Right ventricle myocardium superior (tissue), 1 donor: ENCODE data around the gene MFSD6. TPM values are rescaled to one million over a fixed set of nuclear protein-coding genes. Genes with fewer than 3 reads are reported as not detected.
A peak's percentile ranks its signal among the peaks of the same experiment; 100 is the strongest.
"Not testable (repeated sequence)": the region's sequence is repeated elsewhere in the genome, so short reads cannot be mapped to it uniquely, and the experiment has no call there.

Experiments
- ATAC-seq: fragments of 200-7000 bp; cut with Tn5 transposase; one replicate; pipeline ENCODE4 v1.9.1; 2020; ENCODE audit warnings: mild to moderate bottlenecking; ENCODE audit not compliant: poor library complexity
- DNase-seq: peaks from one replicate; pipeline ENCODE4 v3.0.0-alpha.2; 2020
- intact Hi-C: fragments of 100-400 bp; cut with DNase I; formaldehyde crosslinking; loops from one replicate; pipeline ENCODE4 v1.11.2; 2022
- total RNA-seq: library from RNA; stranded (reverse); fragmentation: NEBNext Ultra II Directional; extraction: Animal tissue kit (Norgen Biotek cat#: 25700); gene quantifications from one replicate; pipeline ENCODE4 v1.2.1, GENCODE V29; 2021
- donor health status: DM: no; HTN: yes; CAD: no; lungs with severe emphysema.

MFSD6 gene
- total RNA-seq, 1 donor from 2014 or later = 21.8 TPM

DNA sequence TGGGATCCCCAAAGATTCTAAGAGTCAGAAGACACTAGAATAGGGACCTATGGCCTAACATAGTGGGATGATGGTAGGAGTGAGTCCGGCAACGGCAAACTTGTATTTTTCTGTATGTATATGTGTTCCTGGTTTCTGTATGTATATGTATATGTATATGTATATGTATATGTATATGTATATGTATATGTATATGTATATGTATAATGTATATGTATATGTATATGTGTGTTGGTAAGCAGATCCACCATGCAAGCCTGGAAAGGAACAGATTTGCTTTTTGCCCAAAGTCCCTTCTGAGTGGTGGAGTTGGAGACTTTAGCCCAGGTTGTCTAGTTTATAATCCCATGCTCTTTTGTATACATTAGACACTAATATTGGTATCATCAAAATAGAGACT lies 46.6 kb downstream of the MFSD6 start:
- ATAC-seq (no peak), DNase-seq (no peak)
- intact Hi-C loops = no loop called here

DNA sequence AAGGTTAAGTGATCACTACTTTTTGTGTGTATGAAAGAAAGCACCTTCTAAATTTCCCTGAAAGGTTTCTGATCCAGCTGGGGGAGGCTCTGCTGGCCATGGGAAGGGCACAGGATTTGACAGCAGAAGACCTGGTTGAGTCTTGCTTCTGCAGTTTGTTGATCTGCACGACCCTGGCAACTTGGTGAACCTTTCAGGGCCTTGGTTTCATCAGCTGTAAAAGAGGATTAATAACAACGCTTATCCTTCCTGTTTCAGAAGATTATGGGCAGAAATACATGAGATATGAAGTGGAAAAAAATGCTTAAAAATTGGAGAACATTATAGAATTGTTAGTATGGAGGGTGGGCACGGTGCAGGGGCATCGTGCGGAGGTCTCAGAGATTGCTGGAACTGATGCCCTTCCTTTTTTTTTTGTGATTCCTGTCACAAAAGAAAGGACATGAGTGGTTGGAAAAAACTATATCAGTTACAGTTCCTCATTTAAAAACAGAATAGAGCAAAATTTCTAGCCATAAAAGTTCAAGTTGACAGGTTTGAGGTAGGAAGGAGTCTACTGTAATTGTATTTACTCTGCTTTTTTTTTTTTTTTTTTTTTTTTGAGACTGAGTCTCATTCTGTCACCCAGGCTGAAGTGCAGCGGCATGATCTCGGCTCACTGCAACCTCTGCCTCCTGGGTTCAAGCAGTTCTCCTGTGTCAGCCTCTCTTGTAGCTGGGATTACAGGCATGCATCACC lies 47.4 kb downstream of the MFSD6 start:
- DNase-seq = no peak
- no peak for ATAC-seq
- intact Hi-C loops = no loop called here

DNA sequence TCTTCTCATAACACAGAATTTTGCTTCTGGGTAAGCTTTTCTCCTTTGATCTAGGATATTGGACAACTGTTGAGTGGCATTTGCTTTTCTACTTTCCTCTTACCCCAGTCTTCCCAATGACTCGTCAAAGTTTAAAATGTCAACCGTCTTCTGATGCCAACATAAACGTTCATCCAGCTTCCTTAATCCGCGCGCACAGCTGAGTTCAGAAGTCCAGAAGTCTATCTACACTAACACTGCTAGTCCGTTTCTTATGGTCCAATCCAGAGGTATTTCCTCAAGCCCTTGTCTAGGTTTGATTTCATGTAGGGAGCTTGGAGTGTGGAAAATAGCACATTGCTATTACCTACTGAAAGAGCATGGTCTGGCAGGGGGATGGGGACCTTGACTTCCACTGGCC lies 48.7 kb downstream of the MFSD6 start:
- intact Hi-C loops = no loop called here
- no peak for DNase-seq
- ATAC-seq = no peak

DNA sequence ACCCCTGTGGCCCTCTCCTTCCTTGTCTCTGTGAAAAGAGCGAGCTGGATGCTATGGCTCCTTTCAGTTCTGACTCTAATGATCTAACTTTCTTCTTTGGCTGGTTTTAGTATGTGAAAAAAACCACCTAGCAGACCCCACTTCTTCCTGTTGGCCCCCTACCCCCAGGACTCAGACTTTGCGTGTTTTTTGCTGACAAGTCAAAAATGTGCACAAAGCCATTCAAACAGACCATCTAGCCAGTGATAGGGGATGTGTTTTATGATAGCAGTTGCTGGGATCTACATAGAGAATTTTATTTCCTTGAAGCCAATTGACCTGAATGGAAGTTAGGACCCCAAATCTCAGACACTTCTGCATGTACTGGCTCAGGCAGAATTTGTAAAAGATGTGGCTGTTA lies 49.1 kb downstream of the MFSD6 start:
- DNase-seq (no peak), ATAC-seq (no peak)
- intact Hi-C loops = no loop called here

DNA sequence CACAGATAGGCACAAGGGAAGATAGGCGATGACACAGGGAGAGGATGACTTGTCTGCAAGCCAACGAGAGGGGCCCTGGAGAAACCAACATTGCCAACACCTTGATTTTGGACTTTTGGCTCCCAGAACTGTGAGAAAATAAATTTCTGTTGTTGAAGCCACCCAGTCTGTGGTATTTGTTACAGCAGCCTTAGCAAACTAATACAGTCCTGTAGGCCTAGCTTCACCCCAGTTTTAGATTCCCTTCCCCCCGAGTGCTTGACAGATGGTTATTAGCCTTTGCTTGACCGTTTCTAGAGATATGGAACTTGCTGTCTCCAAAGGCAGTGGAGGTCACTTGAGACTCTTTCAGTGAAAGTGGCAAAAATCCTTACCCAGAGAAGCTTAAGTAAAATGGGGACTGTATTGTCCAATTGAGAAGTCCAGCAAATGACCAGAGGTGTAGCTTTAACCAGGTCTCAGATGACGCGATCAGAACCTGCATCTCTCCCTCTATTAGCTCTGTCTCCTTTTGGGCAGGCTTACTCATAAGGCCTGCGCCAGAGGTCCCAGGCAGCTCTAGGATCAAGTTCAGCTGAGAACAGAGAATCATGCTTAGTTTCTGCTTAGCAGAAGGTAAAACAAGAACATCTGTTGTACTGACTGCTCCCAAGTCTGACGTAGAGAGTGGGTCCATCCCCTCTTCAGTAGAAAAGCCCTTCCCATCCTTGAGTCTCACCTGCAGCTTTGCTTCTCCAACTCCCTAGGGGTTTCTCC lies 50.4 kb downstream of the MFSD6 start:
- ATAC-seq = no peak
- no peak for DNase-seq
- intact Hi-C loops = no loop called here

DNA sequence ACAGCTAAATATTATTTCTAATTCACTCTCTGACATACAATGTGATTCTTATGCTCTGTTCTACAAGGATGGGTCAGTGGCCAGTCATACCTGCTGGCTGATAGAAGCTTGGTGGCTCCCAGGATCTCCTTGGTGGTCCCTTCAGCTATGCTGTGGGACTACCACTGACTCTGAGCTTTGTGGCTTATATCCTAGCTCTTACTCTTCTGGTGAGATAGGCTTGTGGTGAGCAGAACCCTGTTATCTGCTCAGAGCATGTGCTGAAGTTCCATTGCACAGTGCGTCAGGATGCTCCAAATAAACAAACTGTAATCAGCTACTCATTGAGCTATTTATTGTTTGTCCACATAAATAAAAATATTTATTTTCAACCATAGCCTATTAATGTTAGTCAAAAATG lies 51.7 kb downstream of the MFSD6 start:
- intact Hi-C loops = loop anchor here (10.0 kb wide), 1 partner anchor 45 kb away; no protein-coding TSS in a partner anchor
- DNase-seq (no peak), ATAC-seq (peak; percentile 73)

DNA sequence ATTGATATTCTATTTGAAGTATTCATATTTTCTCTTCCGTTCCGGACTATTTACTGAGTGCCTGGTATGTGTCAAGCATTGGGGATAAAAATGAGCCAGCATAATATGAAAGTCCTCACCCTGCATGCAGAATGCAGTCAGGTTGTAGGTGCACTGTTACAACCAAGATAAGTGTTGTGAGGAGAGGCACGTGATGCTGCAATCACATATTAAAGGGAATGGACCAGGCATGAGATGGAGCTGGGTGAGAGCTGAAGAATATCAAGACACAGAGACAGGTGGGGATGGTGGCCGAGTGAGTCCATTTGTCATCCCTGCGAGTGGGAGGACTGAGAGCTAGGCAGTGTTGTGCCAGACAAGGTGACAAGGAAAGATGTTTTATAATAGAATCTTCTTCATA lies 52.3 kb downstream of the MFSD6 start:
- intact Hi-C loops = loop anchor here (10.0 kb wide), 1 partner anchor 46 kb away; no protein-coding TSS in a partner anchor
- ATAC-seq = no peak
- DNase-seq = no peak

DNA sequence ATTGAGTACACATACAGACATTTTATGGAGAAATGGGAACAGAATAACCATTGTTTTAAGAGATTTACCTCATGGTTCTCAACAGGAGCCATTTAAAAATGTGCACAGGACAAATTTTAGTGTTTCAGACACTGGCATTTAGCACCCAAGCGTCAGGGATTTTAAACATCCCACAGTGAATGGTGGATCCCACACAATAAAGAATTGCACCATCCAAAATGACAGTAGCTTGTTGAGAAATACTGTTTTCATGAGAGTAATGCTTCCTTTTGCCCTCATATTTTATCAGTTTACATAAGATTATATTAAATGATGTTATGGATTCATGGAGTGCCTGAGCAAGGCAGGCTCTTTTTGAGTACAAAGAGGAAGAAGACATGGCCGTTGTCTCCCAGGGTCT lies 54.0 kb downstream of the MFSD6 start:
- ATAC-seq (no peak), DNase-seq (no peak)
- intact Hi-C loops = loop anchor here (10.0 kb wide), 1 partner anchor 47 kb away; no protein-coding TSS in a partner anchor

DNA sequence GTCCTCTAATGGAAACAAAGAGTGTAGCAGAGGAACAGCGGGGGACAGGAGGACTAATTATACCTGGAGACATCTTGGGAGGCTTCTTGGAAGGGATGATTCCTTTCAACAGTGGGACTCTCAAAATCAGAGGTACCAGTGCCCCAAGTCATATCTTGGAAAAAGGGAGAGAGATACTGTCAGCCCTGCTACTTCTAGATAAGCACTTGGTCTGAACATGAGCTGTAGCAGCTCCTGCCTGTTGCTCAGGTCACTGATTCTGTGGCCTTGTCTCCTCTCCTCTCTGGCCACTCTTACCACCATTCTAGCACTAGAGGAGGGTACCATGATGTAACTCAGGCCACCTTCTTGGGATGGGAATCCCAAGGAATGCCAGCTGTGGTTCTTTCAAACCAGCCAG lies 54.5 kb downstream of the MFSD6 start:
- ATAC-seq = no peak
- no peak for DNase-seq
- intact Hi-C loops = loop anchor here (10.0 kb wide), 1 partner anchor 48 kb away; no protein-coding TSS in a partner anchor

DNA sequence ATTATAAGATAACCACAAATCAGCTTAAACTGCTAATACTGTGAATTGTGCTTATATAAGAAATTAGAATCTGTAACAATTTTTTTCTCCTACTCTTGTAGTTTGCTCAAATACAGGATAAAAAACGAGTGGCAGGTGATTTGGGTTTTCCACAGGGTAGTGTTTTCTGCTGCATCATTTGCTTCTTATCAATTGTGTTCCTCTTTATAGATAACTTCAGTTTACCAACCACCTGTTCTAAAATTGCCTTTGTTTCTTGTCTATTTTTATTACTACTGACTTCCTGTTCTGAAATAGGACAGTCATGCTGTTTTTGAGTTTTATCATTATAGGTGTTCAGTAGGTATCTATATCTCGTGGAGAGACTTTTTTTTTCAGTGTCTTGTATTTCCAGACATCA lies 56.9 kb downstream of the MFSD6 start:
- no peak for ATAC-seq
- intact Hi-C loops = loop anchor here (10.0 kb wide), 1 partner anchor 50 kb away; no protein-coding TSS in a partner anchor
- DNase-seq = no peak

DNA sequence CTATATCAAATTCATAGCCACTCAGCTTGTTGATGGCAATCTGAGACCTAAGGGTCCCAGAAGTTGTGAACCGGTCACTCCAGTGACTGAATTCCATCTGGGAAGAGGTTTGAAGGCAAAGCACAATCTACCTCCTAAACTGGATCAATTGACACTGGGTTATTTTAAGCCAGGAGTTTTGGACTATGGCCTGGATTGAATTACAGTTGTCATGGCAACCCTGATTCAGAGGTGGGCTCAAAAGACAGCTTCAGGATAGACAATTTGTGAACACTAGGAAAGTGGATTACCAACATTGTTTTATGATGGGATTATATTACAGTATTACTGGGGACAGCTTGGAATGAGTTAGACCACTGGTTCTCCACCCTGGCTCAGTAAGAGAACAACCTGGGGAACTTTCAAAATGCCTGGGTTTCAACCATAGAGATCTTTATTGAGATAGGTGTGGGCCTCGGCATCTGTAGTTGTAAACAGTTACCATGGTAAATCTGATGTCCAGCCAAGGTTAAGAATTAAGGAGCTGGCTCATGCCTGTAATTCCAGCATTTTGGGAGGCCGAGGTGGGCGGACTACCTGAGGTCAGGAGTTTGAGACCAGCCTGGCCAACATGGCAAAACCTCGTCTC lies 58.8 kb downstream of the MFSD6 start:
- DNase-seq = no peak
- ATAC-seq = no peak
- intact Hi-C loops = loop anchor here (10.0 kb wide), 1 partner anchor 52 kb away; no protein-coding TSS in a partner anchor

DNA sequence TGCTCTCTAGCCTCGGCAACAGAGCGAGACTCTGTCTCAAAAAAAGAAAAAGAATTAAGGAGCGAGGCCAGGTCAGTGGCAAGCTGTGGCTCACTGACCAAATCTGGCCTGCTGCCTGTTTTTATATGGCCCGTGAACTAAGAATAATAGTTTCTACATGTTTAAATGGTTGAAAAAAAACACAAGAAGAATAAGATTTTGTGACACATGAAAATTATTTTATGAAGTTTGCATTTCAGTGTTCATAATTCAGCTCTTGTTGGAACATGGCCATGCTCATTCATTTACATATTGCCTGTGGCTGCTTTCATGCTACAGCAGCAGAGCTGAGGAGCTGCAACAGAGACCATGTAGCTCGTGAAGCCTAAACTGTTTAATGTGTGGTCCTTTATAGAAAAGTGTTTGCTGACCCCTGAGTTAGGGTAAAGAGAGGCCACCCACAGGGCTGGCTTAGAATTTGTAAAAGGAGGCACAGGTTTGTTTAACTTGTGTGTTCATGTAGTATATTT lies 59.5 kb downstream of the MFSD6 start:
- intact Hi-C loops = loop anchor here (10.0 kb wide), 1 partner anchor 53 kb away; no protein-coding TSS in a partner anchor
- ATAC-seq (peak; percentile 17), DNase-seq (no peak)

DNA sequence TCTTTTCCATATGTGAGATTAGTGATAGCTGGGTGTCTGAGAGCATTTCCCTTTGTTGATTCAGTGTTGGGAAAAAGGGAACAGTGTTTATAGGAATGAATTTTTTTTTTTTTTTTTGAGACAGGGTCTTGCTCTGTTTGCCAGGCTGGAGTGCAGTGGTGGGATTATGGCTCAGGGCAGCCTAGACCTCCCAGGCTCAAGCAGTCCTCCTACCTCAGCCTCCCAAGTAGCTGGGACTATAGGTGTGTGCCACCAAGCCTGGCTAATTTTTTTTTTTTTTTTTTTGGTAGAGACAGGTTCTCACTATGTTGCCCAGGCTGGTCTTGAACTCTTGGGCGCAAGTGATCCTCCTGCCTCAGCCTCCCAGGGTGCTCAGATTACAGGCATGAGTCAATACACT lies 60.2 kb downstream of the MFSD6 start:
- intact Hi-C loops = loop anchor here (10.0 kb wide), 1 partner anchor 54 kb away; no protein-coding TSS in a partner anchor

DNA sequence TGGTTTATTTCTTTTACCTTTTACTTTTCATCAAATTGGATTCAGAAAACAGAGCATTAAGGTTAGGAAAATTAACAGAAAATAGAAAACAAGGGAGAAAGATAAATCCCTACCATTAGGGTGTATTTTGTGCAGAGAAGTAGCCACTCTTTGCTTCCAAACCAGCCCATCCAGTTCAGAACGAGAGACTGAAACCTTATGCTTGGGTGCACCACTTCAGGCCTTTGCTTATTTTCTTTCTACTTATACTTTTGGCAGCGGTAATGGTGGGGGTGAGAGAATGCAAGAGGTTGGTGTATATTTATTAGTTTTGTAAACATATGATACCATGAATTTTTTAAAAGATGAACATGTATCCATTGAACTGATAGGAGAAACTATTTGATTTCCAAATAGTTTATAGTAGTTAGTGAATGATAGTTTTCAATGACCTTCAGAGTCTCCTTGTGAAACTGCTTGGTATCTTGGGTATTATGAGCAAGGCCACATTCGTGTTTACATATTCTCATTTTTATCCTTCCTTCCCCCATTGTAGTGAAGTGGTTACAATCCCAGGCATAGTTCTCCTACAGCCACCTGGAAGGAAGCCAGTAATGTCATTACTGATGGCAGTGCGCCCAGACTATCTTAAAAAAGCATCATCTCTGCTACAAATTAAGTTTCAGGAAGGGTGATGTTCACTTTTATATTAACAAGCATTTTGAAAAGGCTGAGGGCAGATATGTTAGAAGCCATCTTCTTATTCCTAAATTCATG lies 60.8 kb downstream of the MFSD6 start:
- intact Hi-C loops = loop anchor here (10.0 kb wide), 1 partner anchor 54 kb away; no protein-coding TSS in a partner anchor
- peak; percentile 82 for DNase-seq
- peak; percentile 91 for ATAC-seq

More for the DNA sequence above, 60.2 kb downstream of the MFSD6 start:
- ATAC-seq, DNase-seq: not testable (repeated sequence)

DNA sequence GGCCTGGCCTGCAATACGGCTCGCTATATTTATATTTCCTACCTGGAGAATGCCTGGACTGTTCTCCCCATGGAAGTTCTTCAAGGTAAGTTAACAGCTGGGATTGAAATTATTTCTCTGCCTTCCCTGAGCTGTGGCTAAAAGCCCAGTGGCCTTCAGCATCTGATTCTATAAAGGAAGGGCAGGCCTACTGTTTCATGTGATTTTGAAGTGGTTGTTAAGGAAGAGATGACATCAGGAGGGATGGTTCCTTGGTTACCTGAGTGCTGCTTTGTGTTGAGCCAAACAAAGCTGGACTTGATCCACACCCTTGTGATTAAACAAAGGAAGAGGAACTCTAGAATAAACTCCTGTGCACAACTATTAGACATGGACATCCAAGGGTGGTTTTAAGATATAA lies 61.6 kb downstream of the MFSD6 start:
- DNase-seq = no peak
- intact Hi-C loops = loop anchor here (10.0 kb wide), 1 partner anchor 55 kb away; no protein-coding TSS in a partner anchor
- ATAC-seq = peak; percentile 96

DNA sequence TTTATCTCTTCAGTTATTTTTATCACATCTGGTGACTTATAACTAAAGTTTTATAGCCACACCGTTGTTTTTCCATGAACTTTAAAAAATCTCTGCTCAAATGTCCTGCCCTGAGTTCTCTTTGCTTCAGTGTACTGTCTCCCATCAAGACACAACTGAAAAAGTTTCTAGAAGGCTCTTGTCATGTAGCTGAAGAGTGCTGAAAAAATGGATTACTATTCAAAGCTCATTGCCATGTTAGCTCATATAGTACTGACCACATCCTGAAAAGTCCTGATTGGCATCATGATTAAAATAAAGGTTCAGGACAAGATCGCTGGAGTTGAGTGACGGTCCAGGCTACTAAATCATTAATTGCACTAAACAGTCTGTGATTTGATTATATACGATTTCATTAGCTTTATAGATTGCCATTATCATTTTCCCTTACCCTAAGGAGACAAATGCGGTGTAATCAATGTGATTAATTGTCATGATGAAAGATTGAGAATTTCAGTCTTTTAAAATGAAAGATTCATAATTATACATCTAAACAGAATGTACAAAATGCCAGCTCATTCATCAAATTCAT lies 62.2 kb downstream of the MFSD6 start:
- ATAC-seq (no peak), DNase-seq (no peak)
- intact Hi-C loops = no loop called here

DNA sequence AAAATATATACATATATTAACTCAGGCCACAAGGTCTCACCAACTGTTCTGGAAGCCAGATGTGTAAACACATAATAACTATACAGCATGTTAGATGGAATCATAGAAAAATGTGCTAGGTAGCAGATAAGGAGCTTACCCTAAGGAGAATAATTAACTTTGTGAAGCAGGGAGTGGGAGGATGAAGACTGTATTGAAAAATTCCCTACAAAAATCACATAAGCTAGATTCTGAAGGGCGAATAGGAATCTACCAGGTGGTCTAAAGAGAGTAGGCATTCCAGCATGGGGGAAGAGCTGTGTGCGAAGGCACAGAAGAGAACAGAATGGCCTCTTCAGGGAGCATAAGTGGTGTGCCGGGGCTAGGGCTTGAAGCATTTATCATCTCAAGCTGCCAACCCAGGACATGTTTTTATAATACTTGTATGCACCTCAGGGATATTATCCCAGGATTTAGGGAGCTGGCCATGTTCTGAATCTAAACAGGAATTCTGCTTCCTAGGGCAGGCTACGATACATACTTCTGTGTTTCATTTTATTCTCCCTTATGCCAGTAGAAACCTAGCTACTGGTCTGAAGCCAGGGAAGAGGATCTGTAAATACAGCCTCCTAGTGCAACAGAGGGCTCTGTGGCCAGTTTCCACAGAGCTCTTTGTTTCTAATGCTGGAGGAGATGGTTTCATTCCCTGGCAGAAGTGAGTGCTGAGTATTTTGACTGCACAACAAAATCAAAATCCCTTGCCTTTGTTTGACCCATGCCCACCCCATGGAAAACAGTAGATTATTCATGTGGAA lies 69.7 kb downstream of the MFSD6 start:
- intact Hi-C loops = no loop called here
- DNase-seq (no peak), ATAC-seq (peak; percentile 93)
